GM18502 (cell line): ENCODE results near the gene SLC13A1.
"Not testable (repeated sequence)": the region's sequence is repeated elsewhere in the genome, so short reads cannot be mapped to it uniquely, and the experiment has no call there.

Source experiments
- ATAC-seq: cut with Tn5 transposase; IDR thresholded peaks from one replicate; pipeline ENCODE4 v1.9.1; 2021; ENCODE audit warnings: mild to moderate bottlenecking; ENCODE audit not compliant: unreplicated experiment, poor library complexity

Gene SLC13A1

GRCh38 chr7:123133924-123134323 lies 65.8 kb downstream of the SLC13A1 start:
- no peak for ATAC-seq

- ATAC-seq: no peak
Observed at GRCh38 chr7:123131961-123132360, 67.8 kb downstream of the SLC13A1 start.

GRCh38 chr7:123131556-123131955 lies 68.2 kb downstream of the SLC13A1 start:
- ATAC-seq: no peak

GRCh38 chr7:123131140-123131539 lies 68.6 kb downstream of the SLC13A1 start:
- ATAC-seq: no peak

- ATAC-seq: no peak
Observed at GRCh38 chr7:123126691-123127090, 73.1 kb downstream of the SLC13A1 start.

GRCh38 chr7:123126171-123126570 lies 73.6 kb downstream of the SLC13A1 start:
- ATAC-seq: no peak

- ATAC-seq: no peak
Observed at GRCh38 chr7:123125231-123125630, 74.5 kb downstream of the SLC13A1 start.

GRCh38 chr7:123122916-123123315 lies 76.9 kb downstream of the SLC13A1 start:
- no peak for ATAC-seq

GRCh38 chr7:123120286-123120685 lies 79.5 kb downstream of the SLC13A1 start:
- ATAC-seq: no peak

- ATAC-seq: no peak
Observed at GRCh38 chr7:123115331-123115730, 84.4 kb downstream of the SLC13A1 start.

GRCh38 chr7:123114288-123114687 lies 85.5 kb downstream of the SLC13A1 start:
- no peak for ATAC-seq

- ATAC-seq: no peak
Observed at GRCh38 chr7:123112833-123113232, 86.9 kb downstream of the SLC13A1 start.

- no peak for ATAC-seq
Observed at GRCh38 chr7:123099712-123100111, 100.1 kb downstream of the SLC13A1 start.

- ATAC-seq: no peak
Observed at GRCh38 chr7:123096976-123097375, 102.8 kb downstream of the SLC13A1 start.

GRCh38 chr7:123096434-123096833 lies 103.3 kb downstream of the SLC13A1 start:
- no peak for ATAC-seq

- ATAC-seq: no peak
Observed at GRCh38 chr7:123090456-123090855, 109.3 kb downstream of the SLC13A1 start.

GRCh38 chr7:123086910-123087309 lies 112.9 kb downstream of the SLC13A1 start:
- not testable (repeated sequence) for ATAC-seq

- ATAC-seq: not testable (repeated sequence)
Observed at GRCh38 chr7:123084861-123085260, 114.9 kb downstream of the SLC13A1 start.

GRCh38 chr7:123079021-123079420 lies 120.7 kb downstream of the SLC13A1 start:
- ATAC-seq: no peak

GRCh38 chr7:123075838-123076467 lies 123.8 kb downstream of the SLC13A1 start:
- no peak for ATAC-seq

GRCh38 chr7:123070702-123071286 lies 129.0 kb downstream of the SLC13A1 start:
- ATAC-seq: no peak

- no peak for ATAC-seq
Observed at GRCh38 chr7:123067814-123068213, 132.0 kb downstream of the SLC13A1 start.
